ENCODE measurements around the gene VPS13C. TPM values are rescaled to one million over a fixed set of nuclear protein-coding genes. Genes with fewer than 3 reads are reported as not detected.

VPS13C gene
- total RNA-seq, 2 experiments from 2014 or later, result 69.7 to 73.2 TPM

DNA sequence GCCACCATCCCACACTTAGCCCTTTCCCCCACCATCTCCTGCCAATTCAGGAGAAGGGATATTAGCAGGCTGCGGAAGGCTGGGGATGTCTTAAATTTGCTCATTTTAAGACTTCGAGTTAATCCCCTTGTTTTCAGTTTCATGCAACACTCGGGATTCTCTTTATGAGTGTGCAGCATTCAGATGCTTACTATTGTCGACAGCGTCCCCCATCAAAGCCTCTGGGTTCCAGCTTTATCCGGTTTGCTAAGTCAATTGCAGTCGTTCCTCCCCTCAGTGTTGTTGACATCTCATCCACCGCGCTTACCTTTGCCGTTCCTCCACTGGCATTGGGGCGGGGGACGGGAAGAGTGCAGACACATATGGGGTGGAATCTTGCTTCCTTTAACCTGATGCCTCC lies 220.2 kb downstream of the VPS13C start:
- Histone ChIP-seq H3K36me3 (ENCODE audit: insufficient read depth, low read length) (no peaks in the 10 kb centered on the region), H3K9me3 (ENCODE audit: control insufficient read depth in 1 of 2, insufficient read depth in 1 of 2, low read length in 2 of 2) (no peaks in the 10 kb centered on the region), H3K27me3 (ENCODE audit: control insufficient read depth in 1 of 2, insufficient read depth in 2 of 2, low read length in 2 of 2) (peaks cover 0 to 27% of the 10 kb centered on the region in 2 experiments), H3K4me1 (ENCODE audit: insufficient read depth, low read length) (peaks cover 7% of the 10 kb centered on the region), H3K27ac (ENCODE audit: low read depth in 1 of 2, low read length in 2 of 2) (no peak overlapping the region), H3K4me3 (ENCODE audit: low read length) (no peak overlapping the region)
- Mint-ChIP-seq H3K4me1 (ENCODE audit: low read depth) (no peaks in the 10 kb centered on the region), H3K9me3 (no peaks in the 10 kb centered on the region), H3K36me3 (ENCODE audit: low read depth) (no peaks in the 10 kb centered on the region), H3K27ac (no peak overlapping the region), H3K4me3 (no peak overlapping the region), H3K27me3 (peaks cover 50% of the 10 kb centered on the region)
- ChIA-PET CTCF (no interaction called here), POLR2A (no interaction called here)
- DNase-seq, result no peak
- ATAC-seq (ENCODE audit: poor library complexity), result no peak
- intact Hi-C loops (cut with DNase I, micrococcal nuclease), result loop anchor here in 1 of 2 experiments (10.0 kb wide), 1 partner anchor 65 kb away; no protein-coding TSS in a partner anchor
- TF ChIP-seq, protein P1, sequence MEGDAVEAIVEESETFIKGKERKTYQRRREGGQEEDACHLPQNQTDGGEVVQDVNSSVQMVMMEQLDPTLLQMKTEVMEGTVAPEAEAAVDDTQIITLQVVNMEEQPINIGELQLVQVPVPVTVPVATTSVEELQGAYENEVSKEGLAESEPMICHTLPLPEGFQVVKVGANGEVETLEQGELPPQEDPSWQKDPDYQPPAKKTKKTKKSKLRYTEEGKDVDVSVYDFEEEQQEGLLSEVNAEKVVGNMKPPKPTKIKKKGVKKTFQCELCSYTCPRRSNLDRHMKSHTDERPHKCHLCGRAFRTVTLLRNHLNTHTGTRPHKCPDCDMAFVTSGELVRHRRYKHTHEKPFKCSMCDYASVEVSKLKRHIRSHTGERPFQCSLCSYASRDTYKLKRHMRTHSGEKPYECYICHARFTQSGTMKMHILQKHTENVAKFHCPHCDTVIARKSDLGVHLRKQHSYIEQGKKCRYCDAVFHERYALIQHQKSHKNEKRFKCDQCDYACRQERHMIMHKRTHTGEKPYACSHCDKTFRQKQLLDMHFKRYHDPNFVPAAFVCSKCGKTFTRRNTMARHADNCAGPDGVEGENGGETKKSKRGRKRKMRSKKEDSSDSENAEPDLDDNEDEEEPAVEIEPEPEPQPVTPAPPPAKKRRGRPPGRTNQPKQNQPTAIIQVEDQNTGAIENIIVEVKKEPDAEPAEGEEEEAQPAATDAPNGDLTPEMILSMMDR (IDR thresholded peaks at IDR 0.05), result no peak

- Mint-ChIP-seq H3K36me3 (ENCODE audit: low read depth) (no peaks in the 10 kb centered on the region), H3K4me3 (no peak overlapping the region), H3K4me1 (ENCODE audit: low read depth) (no peaks in the 10 kb centered on the region), H3K27ac (no peak overlapping the region), H3K27me3 (peaks cover 53% of the 10 kb centered on the region), H3K9me3 (no peaks in the 10 kb centered on the region)
- Histone ChIP-seq H3K9me3 (ENCODE audit: control insufficient read depth in 1 of 2, insufficient read depth in 1 of 2, low read length in 2 of 2) (no peaks in the 10 kb centered on the region), H3K27me3 (ENCODE audit: control insufficient read depth in 1 of 2, insufficient read depth in 2 of 2, low read length in 2 of 2) (peaks cover 0 to 32% of the 10 kb centered on the region in 2 experiments), H3K4me1 (ENCODE audit: insufficient read depth, low read length) (peaks cover 7% of the 10 kb centered on the region), H3K4me3 (ENCODE audit: low read length) (no peak overlapping the region), H3K36me3 (ENCODE audit: insufficient read depth, low read length) (no peaks in the 10 kb centered on the region), H3K27ac (ENCODE audit: low read depth in 1 of 2, low read length in 2 of 2) (no peak overlapping the region)
- DNase-seq (no peak), ATAC-seq (ENCODE audit: poor library complexity) (no peak)
- ChIA-PET CTCF (no interaction called here), POLR2A (no interaction called here)
- intact Hi-C loops (cut with DNase I, micrococcal nuclease), result loop anchor here in 1 of 2 experiments (10.0 kb wide), 1 partner anchor 1485 kb away; no protein-coding TSS in a partner anchor
- TF ChIP-seq, protein P1 (IDR thresholded peaks at IDR 0.05), result no peak
Measured at GRCh38 chr15:61839546-61839945, 220.7 kb downstream of the VPS13C start.

GRCh38 chr15:61835496-61836106 lies 224.6 kb downstream of the VPS13C start:
- intact Hi-C loops (cut with DNase I, micrococcal nuclease), result loop anchor here in 1 of 2 experiments (10.0 kb wide), 1 partner anchor 1481 kb away; no protein-coding TSS in a partner anchor
- Histone ChIP-seq H3K4me3 (ENCODE audit: low read length) (no peak overlapping the region), H3K4me1 (ENCODE audit: insufficient read depth, low read length) (peaks cover 10% of the 10 kb centered on the region), H3K9me3 (ENCODE audit: control insufficient read depth in 1 of 2, insufficient read depth in 1 of 2, low read length in 2 of 2) (peaks cover 0 to 3% of the 10 kb centered on the region in 2 experiments), H3K36me3 (ENCODE audit: insufficient read depth, low read length) (no peaks in the 10 kb centered on the region), H3K27ac (ENCODE audit: low read depth in 1 of 2, low read length in 2 of 2) (no peak overlapping the region), H3K27me3 (ENCODE audit: control insufficient read depth in 1 of 2, insufficient read depth in 2 of 2, low read length in 2 of 2) (peaks cover 10 to 24% of the 10 kb centered on the region in 2 experiments)
- peaks cover 51% of the 10 kb centered on the region for H3K27me3 Mint-ChIP-seq
- no peaks in the 10 kb centered on the region for H3K36me3 Mint-ChIP-seq (ENCODE audit: low read depth)
- DNase-seq (peak; percentile 23 to 73 (median 46)), ATAC-seq (ENCODE audit: poor library complexity) (peak; percentile 66)
- POLR2A ChIA-PET, result no interaction called here
- no peaks in the 10 kb centered on the region for H3K9me3 Mint-ChIP-seq
- CTCF ChIA-PET, result interaction anchor here (0.6 to 1.0 kb wide), 3 partner anchors 8 to 21 kb away, joined by 3 to 4 read pairs (median 3); no protein-coding TSS in a partner anchor
- peaks cover 6% of the 10 kb centered on the region for H3K4me1 Mint-ChIP-seq (ENCODE audit: low read depth)
- TF ChIP-seq, protein P1 (IDR thresholded peaks at IDR 0.05), result peak; percentile 90
- H3K4me3 Mint-ChIP-seq, result no peak overlapping the region
- H3K27ac Mint-ChIP-seq, result no peak overlapping the region

Data from CD4-positive, alpha-beta T cell (primary cell).